Activated T-helper 1 cell treated with anti-CD3 and anti-CD28 coated beads, Interleukin-12 subunit alpha, Interleukin-12 subunit beta, Interleukin-2, Interleukin-4 antibody, amounts not matched to agents 30 ng/mL and 10 ng/mL and 1 ng/mL, durations not matched to agents 14 hours and 24 hours and 36 hours (primary cell): ENCODE data around the gene RBCK1. TPM values are rescaled to one million over a fixed set of nuclear protein-coding genes. Genes with fewer than 3 reads are reported as not detected.
"Not testable (repeated sequence)": the region's sequence is repeated elsewhere in the genome, so short reads cannot be mapped to it uniquely, and the experiment has no call there.

Source experiments
- DNase-seq: peaks from one replicate; pipeline ENCODE4 v3.0.0; 2021; ENCODE audit warnings: low spot score
- H3K27ac Mint-ChIP-seq: one replicate; pipeline ENCODE4 v1.8.0; 2021; ENCODE audit warnings: mild to moderate bottlenecking, mixed read lengths
- H3K27me3 Mint-ChIP-seq: one replicate; pipeline ENCODE4 v1.8.0; 2022; ENCODE audit warnings: mild to moderate bottlenecking, moderate library complexity, mixed read lengths; ENCODE audit not compliant: insufficient read depth
- H3K36me3 Mint-ChIP-seq: one replicate; pipeline ENCODE4 v1.8.0; 2021; ENCODE audit warnings: low read depth, mixed read lengths
- H3K4me1 Mint-ChIP-seq: one replicate; pipeline ENCODE4 v1.8.0; 2021; ENCODE audit warnings: low read depth, mixed read lengths
- H3K4me3 Mint-ChIP-seq: one replicate; pipeline ENCODE4 v1.8.0; 2021; ENCODE audit warnings: mild to moderate bottlenecking, moderate library complexity, mixed read lengths
- H3K9me3 Mint-ChIP-seq: one replicate; pipeline ENCODE4 v1.8.0; 2021; ENCODE audit warnings: mixed read lengths
- intact Hi-C: fragments of 100-400 bp; cut with micrococcal nuclease; formaldehyde crosslinking; loops from one replicate; pipeline ENCODE4 v1.15.1; 2024
- total RNA-seq: library from RNA; stranded (reverse); gene quantifications from 2 replicates; pipeline ENCODE4 v1.2.3, GENCODE V29; 2022

The RBCK1 gene
- total RNA-seq, 1 donor from 2014 or later = 132 TPM

DNA sequence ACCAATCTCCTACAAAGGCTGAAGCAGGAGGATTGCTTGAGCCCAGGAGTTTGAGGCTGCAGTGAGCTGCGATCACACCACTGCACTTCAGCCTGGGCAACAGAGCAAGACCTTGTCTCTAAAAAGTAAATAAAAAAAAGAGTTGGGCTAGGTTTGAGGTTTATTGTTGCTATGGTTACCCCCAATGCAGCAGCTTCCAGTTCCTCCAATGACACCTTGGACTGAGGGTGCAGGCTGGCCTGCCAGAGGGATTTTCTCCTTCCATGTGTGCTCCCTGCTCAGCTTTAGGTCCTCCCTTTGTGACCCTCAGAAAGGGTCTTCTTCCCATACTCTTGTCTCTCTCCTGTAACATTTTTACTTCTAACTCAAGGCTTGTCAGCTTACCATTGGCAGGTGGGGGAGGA, 64.8 kb downstream of the RBCK1 start:
- Mint-ChIP-seq H3K27me3 (peaks cover 3% of the 10 kb centered on the region), H3K9me3 (peaks cover 17% of the 10 kb centered on the region), H3K36me3 (peaks cover 17% of the 10 kb centered on the region), H3K4me3 (no peak overlapping the region), H3K4me1 (peaks cover 10% of the 10 kb centered on the region), H3K27ac (no peak overlapping the region)
- no peak for DNase-seq
- intact Hi-C loops = no loop called here

DNA sequence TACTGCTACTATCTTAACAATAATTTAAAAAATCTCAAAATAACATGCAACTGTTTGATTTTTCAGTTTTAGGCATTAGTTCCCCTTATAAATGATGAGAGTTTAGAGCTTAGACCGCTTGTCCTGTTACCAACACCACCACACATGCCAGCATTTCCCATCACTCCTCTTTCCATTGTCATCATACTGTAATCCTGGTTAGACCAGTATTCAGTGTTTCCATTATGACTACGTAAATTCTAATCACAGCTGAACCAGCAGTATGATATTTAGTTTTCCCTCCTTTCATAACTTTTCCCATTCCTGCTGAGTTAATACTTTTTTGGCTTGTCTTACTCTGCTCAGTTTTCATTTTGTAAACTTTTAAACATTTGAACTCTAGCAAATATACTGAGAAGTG, 66.5 kb downstream of the RBCK1 start:
- no peak overlapping the region for H3K27ac Mint-ChIP-seq

DNA sequence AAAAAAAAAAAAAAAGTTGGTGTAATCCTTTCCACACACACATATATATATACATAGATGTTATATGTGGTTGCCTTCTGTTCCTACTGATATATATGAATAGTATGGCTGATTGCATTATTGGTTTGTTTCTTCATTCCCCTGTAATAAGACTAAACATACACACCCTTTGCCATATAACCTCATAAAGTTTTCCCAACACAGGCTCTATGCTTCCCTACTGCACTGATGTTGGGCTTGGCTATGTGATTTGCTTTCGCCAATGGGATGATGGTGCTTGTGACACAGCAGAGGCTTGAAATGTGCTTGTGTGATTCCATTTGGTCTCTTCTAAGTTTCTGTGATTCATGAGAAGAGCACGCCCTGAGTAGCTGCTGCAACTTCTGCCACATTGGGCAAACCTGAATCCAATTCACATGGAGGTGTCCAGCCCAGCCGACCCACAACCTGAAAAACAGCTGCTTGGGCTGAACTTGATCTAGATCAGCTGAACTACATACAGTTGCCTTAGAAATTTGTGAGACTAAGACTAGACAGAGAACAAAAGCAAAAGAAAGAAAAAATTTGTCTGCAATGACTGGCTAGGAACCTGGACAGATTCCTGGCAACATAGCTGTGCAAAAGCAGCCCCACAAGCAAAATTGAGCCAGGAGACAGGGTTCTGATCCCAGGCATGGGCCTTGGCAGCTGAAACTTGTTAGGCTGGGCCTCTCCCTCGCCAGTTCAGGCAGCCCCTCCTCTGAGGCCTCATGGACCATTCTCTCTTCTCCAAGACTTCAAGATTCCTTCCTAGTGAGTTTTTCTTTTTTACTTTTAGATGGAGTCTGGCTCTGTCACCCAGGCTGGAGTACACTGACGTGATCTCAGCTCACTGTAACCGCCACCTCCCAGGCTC, 67.6 kb downstream of the RBCK1 start:
- peaks cover 3% of the 10 kb centered on the region for H3K27me3 Mint-ChIP-seq
- no peak overlapping the region for H3K27ac Mint-ChIP-seq
- intact Hi-C loops = no loop called here
- no peak for DNase-seq
- no peak overlapping the region for H3K4me3 Mint-ChIP-seq
- H3K9me3 Mint-ChIP-seq = no peaks in the 10 kb centered on the region
- H3K36me3 Mint-ChIP-seq = peaks cover 31% of the 10 kb centered on the region
- H3K4me1 Mint-ChIP-seq = peaks cover 26% of the 10 kb centered on the region

More for the DNA sequence above, 66.5 kb downstream of the RBCK1 start:
- no peak for DNase-seq
- Mint-ChIP-seq H3K4me3 (no peak overlapping the region), H3K4me1 (peaks cover 21% of the 10 kb centered on the region), H3K36me3 (peaks cover 24% of the 10 kb centered on the region), H3K9me3 (peaks cover 9% of the 10 kb centered on the region), H3K27me3 (peaks cover 3% of the 10 kb centered on the region)
- intact Hi-C loops = no loop called here

DNA sequence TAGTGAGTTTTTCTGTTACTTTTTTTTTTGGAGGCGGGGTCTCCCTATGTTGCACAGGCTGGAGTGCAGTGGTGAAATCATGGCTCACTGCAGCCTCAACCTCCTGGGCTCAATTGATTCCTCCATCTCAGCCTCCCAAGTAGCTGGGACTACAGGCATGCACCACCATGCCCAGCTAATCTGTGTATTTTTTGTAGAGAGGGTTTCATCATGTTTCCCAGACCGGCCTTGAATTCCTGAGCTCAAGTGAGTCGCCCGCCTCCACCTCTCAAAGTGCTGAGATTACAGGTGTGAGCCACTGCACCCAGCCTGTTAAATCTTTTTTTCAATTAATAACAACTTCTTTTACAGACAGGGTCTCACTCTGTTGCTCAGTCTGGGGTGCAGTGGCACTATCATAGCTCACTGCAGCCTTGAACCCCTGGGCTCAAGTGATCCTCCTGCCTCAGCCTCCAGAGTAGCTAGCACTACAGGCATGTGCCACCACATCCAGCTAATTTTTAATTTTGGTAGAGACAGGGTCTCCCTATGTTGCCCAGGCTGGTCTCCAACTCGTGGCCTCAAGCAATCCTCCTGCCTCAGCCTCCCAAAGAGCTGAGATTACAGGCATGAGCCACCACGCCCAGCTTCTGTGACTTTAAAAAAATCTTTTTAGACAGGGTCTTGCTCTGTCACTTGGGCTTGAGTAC, 68.6 kb downstream of the RBCK1 start:
- H3K27ac Mint-ChIP-seq, H3K27me3 Mint-ChIP-seq, H3K9me3 Mint-ChIP-seq, intact Hi-C loops, H3K4me3 Mint-ChIP-seq, DNase-seq: not testable (repeated sequence)
- H3K36me3 Mint-ChIP-seq = peaks cover 34% of the 10 kb centered on the region
- peaks cover 29% of the 10 kb centered on the region for H3K4me1 Mint-ChIP-seq

DNA sequence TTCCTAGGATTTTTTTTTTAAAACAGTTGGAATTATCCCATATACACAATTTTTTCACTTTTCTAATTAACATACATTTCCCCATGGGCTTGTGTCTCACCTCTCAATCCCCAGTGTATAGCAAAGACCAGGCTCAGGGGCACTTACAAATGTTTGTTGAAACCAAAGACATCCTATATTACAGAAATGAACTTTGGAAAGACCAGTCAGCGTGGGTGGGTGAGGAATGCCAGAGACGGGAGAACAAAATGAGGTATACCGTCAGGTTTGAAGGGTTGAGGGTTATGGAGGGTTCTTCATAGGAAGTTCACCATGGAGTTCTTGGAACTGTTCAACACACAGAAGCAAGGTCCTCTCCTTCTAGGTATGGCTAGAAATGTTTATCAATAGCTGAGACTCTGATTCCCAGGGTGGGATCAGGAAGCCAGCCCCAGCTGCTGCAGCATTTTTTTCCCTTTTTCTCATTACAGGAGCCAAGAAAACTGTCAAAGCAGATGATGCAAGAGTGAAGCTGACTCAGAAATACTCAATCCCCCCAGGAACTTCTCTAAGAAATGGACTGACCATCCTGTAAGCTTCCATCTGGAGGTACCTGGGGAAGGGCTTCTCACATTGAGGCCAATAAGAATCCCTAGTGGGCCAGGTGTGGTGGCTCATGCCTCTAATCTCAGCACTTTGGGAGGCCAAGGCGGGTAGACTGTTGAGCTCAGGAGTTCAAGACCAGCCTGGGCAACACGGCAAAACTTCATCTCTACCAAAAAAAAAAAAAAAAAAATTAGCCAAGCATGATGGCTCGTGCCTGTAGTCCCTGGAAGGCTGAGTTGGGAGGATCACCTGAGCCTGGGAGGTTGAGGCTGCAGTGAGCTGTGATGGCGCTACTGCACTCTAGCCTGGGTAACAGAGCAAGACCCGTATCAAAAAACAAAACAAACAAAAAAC, 70.2 kb downstream of the RBCK1 start:
- H3K27ac Mint-ChIP-seq = no peak overlapping the region
- intact Hi-C loops = no loop called here
- H3K4me1 Mint-ChIP-seq = peaks cover 33% of the 10 kb centered on the region
- no peak for DNase-seq
- no peaks in the 10 kb centered on the region for H3K9me3 Mint-ChIP-seq
- H3K36me3 Mint-ChIP-seq = peaks cover 45% of the 10 kb centered on the region
- no peak overlapping the region for H3K4me3 Mint-ChIP-seq
- H3K27me3 Mint-ChIP-seq = no peaks in the 10 kb centered on the region

DNA sequence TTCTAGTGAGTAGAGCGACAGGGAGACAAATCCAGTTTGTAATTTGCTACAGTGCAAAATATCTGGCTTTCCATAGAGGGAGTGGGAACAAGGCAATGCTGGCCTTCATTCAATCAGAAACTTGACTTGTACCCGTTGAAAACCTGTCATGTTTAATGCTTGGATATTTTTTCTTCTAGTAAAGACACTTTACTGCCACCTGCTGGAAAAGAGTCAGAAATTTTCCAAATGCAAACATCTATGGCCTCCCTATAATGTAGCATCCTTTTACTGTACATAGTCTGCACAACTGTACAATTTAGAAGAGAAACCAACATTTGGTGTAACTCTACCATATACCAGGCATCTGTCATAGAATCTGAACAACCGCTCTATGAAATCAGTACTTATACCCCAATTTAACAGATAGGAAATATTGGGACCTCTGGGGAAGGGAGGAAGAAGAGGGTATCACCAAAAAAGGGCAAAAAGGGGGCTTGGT, 70.9 kb downstream of the RBCK1 start:
- intact Hi-C loops = loop anchor here (1.0 kb wide), 5 partner anchors 17 to 125 kb away; partner anchors contain the start of genes CSNK2A1 and TBC1D20
- Mint-ChIP-seq H3K9me3 (no peaks in the 10 kb centered on the region), H3K36me3 (peaks cover 47% of the 10 kb centered on the region), H3K27me3 (no peaks in the 10 kb centered on the region), H3K4me1 (peaks cover 33% of the 10 kb centered on the region), H3K27ac (peak overlapping the region; percentile 69), H3K4me3 (no peak overlapping the region)
- DNase-seq = peak; percentile 25

DNA sequence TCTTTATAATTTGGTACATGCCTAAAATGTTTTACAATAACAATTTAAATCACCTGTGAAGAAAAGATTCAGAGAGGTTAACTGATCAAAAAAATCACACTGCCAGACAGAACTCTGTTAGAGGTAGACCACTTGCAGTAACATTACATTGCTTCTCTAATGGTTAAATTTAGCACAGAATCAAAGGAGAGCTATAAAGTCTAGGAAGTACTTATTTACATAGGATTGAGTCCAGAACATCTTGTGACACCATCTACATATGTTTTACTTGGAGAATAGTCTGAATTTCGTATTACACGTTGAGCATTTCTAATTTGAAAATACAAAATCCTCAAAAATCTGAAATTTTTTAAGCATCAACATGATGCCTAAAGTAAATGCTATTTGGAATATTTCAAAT, 71.4 kb downstream of the RBCK1 start:
- Mint-ChIP-seq H3K4me1 (peaks cover 29% of the 10 kb centered on the region), H3K36me3 (peaks cover 49% of the 10 kb centered on the region), H3K4me3 (no peak overlapping the region), H3K27ac (no peak overlapping the region), H3K27me3 (no peaks in the 10 kb centered on the region), H3K9me3 (no peaks in the 10 kb centered on the region)
- no peak for DNase-seq
- intact Hi-C loops = loop anchor here (1.0 kb wide), 5 partner anchors 17 to 125 kb away; partner anchors contain the start of genes CSNK2A1 and TBC1D20

DNA sequence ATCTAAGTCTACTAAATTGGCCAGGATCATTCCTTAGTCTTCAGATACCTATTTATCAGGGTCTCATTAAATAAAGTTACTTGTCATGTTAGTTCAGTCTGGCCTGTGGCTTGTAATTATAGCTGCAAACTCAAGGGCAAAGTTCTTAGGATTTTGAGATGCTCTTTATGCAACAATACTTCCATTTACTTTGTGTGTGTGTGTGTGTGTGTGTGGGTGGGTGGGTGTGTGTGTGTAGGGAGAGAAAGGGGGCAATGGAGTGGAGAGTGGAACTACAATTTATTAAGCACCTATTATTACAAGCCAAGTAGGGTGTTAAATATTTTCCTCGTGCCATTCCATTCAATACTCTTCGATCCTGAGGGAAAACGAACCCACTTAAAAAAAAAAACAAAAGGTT, 71.9 kb downstream of the RBCK1 start:
- DNase-seq = no peak
- no peaks in the 10 kb centered on the region for H3K27me3 Mint-ChIP-seq
- H3K27ac Mint-ChIP-seq = no peak overlapping the region
- H3K36me3 Mint-ChIP-seq = peaks cover 50% of the 10 kb centered on the region
- no peak overlapping the region for H3K4me3 Mint-ChIP-seq
- H3K4me1 Mint-ChIP-seq = peaks cover 29% of the 10 kb centered on the region
- intact Hi-C loops = no loop called here
- no peaks in the 10 kb centered on the region for H3K9me3 Mint-ChIP-seq

DNA sequence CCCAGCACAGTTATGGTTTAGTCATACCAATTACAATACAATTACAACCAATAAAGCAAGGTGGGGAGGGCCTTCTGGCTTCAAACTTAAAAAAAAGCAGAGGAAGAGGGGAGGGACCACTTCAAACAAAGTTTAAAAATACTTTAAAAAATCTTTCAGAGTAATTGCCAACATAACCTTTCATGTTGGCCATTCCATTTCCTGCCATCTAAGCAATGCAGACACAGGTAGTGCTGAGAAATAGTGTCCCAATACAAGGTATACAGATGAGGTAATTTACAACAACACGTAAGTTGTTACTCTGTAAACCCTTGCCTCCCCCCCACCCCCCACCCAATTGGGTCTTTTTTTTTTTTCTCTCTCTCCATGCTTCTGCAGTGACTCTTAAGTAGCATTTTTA, 73.1 kb downstream of the RBCK1 start:
- Mint-ChIP-seq H3K4me1 (peaks cover 25% of the 10 kb centered on the region), H3K27ac (no peak overlapping the region), H3K36me3 (peaks cover 57% of the 10 kb centered on the region)

More for the DNA sequence above, 73.1 kb downstream of the RBCK1 start:
- intact Hi-C loops = no loop called here
- Mint-ChIP-seq H3K9me3 (no peaks in the 10 kb centered on the region), H3K4me3 (no peak overlapping the region), H3K27me3 (no peaks in the 10 kb centered on the region)
- no peak for DNase-seq

Other genes starting within 250 kb of the RBCK1 start
- gene DEFB128, start 218.6 kb upstream of the RBCK1 start, total RNA-seq = not detected in 2 replicates
- gene DEFB129, start 181.0 kb upstream of the RBCK1 start, total RNA-seq = not detected in 2 replicates
- gene DEFB132, start 150.6 kb upstream of the RBCK1 start, total RNA-seq = not detected in 2 replicates
- gene C20orf96, start 117.5 kb upstream of the RBCK1 start, total RNA-seq = 4.3 and 4.7 TPM in 2 replicates
- 25.9 TPM in 2 replicates for gene ZCCHC3, start 110.7 kb upstream of the RBCK1 start, total RNA-seq
- gene SOX12, start 82.7 kb upstream of the RBCK1 start, total RNA-seq = 7.4 and 7.6 TPM in 2 replicates
- gene NRSN2, start 61.2 kb upstream of the RBCK1 start, total RNA-seq = 5.1 and 6.5 TPM in 2 replicates
- 37.1 and 39.5 TPM in 2 replicates for gene TRIB3, start 27.5 kb upstream of the RBCK1 start, total RNA-seq
- gene TBC1D20, start 54.2 kb downstream of the RBCK1 start, total RNA-seq = 37.5 and 41.4 TPM in 2 replicates
- 181 and 185 TPM in 2 replicates for gene CSNK2A1, start 135.5 kb downstream of the RBCK1 start, total RNA-seq
- gene TCF15, start 202.0 kb downstream of the RBCK1 start, total RNA-seq = 0.13 TPM in 1 of 2 replicates, not detected in the other
- gene SRXN1, start 244.9 kb downstream of the RBCK1 start, total RNA-seq = 28.8 and 30.2 TPM in 2 replicates